Activated B cell treated with CpG ODN at 0.5 μM for 24 hours (primary cell): ENCODE data around the gene DEFB131B. TPM values are rescaled to one million over a fixed set of nuclear protein-coding genes. Genes with fewer than 3 reads are reported as not detected.
"Not testable (repeated sequence)": the region's sequence is repeated elsewhere in the genome, so short reads cannot be mapped to it uniquely, and the experiment has no call there.

Experiments
- ATAC-seq: fragments of 200-7000 bp; cut with Tn5 transposase; one replicate; pipeline ENCODE4 v1.10.0; 2021; ENCODE audit warnings: low read depth, mild to moderate bottlenecking, moderate library complexity
- CTCF ChIA-PET: fragments of 350-600 bp; sonication (Branson Sonifier 250); formaldehyde crosslinking; loops from one replicate; lab custom pipeline; 2021; ENCODE audit warnings: antibody characterized with exemption; lab: Charles Lee
- POLR2A ChIA-PET: fragments of 350-600 bp; sonication (Branson Sonifier 250); formaldehyde crosslinking; loops from one replicate; lab custom pipeline; 2021; ENCODE audit warnings: antibody characterized with exemption; lab: Charles Lee
- DNase-seq: peaks from one replicate; pipeline ENCODE4 v3.0.0; 2022
- H3K27ac Mint-ChIP-seq: one replicate; pipeline ENCODE4 v1.8.0; 2020; ENCODE audit warnings: mixed read lengths
- H3K27me3 Mint-ChIP-seq: one replicate; pipeline ENCODE4 v1.8.0; 2021; ENCODE audit warnings: mixed read lengths
- H3K36me3 Mint-ChIP-seq: one replicate; pipeline ENCODE4 v1.8.0; 2021; ENCODE audit warnings: low read depth, mixed read lengths
- H3K4me1 Mint-ChIP-seq: one replicate; pipeline ENCODE4 v1.8.0; 2021; ENCODE audit warnings: mixed read lengths
- H3K4me3 Mint-ChIP-seq: one replicate; pipeline ENCODE4 v1.8.0; 2020; ENCODE audit warnings: mild to moderate bottlenecking, mixed read lengths
- H3K9me3 Mint-ChIP-seq: one replicate; pipeline ENCODE4 v1.8.0; 2020; ENCODE audit warnings: mixed read lengths
- CTCF ChIP-seq: fragments of 200-600 bp; IDR thresholded peaks from one replicate; pipeline ENCODE4 v1.8.0; 2022; ENCODE audit warnings: antibody characterized with exemption, mild to moderate bottlenecking
- intact Hi-C: fragments of 100-400 bp; cut with micrococcal nuclease; formaldehyde crosslinking; loops from one replicate; pipeline ENCODE4 v1.15.1; 2024
- total RNA-seq: library from RNA; stranded (reverse); gene quantifications from 2 replicates; pipeline ENCODE4 v1.2.3, GENCODE V29; 2022

Gene DEFB131B
- total RNA-seq, 1 donor from 2014 or later = not detected

DNA sequence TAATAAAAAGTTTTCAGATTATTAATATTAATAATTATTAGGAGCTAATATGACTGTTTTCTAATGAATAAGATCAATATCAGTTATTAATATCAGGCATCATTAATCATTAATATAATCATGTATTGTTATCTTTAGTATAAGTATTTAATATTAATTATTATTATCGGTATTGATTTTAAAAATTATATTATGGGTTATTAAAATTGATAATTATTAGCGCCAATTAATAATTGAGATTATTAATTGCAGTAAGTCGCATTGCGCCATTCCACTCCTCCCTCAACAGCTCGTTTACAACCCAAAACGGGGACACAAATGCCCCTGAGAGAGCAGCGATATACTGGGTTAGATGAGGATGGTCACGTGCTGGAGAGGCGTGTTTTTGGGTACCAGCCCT lies 30.0 kb downstream of the DEFB131B start:
- no peak for TF ChIP-seq CTCF
- intact Hi-C loops = no loop called here
- no peak for ATAC-seq
- no peak overlapping the region for H3K4me3 Mint-ChIP-seq
- H3K27ac Mint-ChIP-seq = no peak overlapping the region
- ChIA-PET POLR2A (interaction anchor here (1.2 kb wide), 1 partner anchor 20 kb away, joined by 4 read pairs; the partner anchor contains the start of genes RNF121 and XNDC1N), CTCF (no interaction called here)
- peaks cover 49% of the 10 kb centered on the region for H3K36me3 Mint-ChIP-seq
- DNase-seq = no peak
- no peaks in the 10 kb centered on the region for H3K27me3 Mint-ChIP-seq
- H3K4me1 Mint-ChIP-seq = peaks cover 8% of the 10 kb centered on the region
- H3K9me3 Mint-ChIP-seq = no peaks in the 10 kb centered on the region

GRCh38 chr11:71910775-71911174 lies 32.5 kb downstream of the DEFB131B start:
- ATAC-seq, H3K4me3 Mint-ChIP-seq, DNase-seq, H3K27ac Mint-ChIP-seq, POLR2A ChIA-PET, H3K9me3 Mint-ChIP-seq, H3K27me3 Mint-ChIP-seq, H3K4me1 Mint-ChIP-seq: not testable (repeated sequence)
- intact Hi-C loops = loop anchor here (2.0 kb wide), 1 partner anchor 180 kb away; no protein-coding TSS in a partner anchor
- peaks cover 59% of the 10 kb centered on the region for H3K36me3 Mint-ChIP-seq
- CTCF ChIA-PET = interaction anchor here (1.3 kb wide), 1 partner anchor 105 kb away, joined by 3 read pairs; no protein-coding TSS in a partner anchor

DNA sequence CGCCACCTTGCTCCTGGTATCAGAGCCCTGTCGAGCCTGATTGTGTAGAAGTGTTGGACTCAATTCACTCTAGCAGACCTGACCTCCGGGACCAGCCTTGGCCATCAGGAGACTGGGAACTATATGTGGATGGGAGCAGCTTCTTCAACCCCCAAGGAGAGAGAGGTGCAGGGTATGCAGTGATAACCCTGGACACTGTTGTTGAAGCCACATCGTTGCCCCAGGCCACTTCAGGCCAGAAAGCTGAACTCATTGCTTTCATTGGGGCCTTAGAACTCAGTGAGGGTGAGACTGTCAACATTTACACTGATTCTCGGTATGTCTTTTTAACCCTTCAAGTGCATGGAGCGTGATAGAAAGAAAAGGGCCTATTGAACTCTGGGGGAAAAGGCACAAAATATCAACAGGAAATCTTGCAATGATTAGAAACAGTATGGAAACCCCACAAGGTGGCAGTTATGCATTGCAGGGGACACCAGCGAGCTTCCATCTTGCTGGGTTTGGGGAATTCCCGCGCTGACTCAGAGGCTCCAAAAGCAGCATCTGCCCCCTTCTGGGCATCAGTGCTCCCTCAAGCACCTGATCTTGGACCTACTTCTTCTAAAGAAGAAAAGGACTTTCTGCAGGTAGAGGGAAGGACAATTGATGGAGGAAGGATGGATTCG lies 33.2 kb downstream of the DEFB131B start:
- ChIA-PET CTCF (interaction anchor here (0.6 to 1.3 kb wide), 5 partner anchors 17 to 232 kb away, joined by 3 to 4 read pairs (median 4); partner anchors contain the start of genes IL18BP, RNF121 and XNDC1N), POLR2A (interaction anchor here (0.6 to 0.9 kb wide), 2 partner anchors 16 to 62 kb away, joined by 3 to 7 read pairs; partner anchors contain the start of gene XNDC1N)
- DNase-seq = peak; percentile 32
- H3K4me3 Mint-ChIP-seq, H3K4me1 Mint-ChIP-seq, H3K9me3 Mint-ChIP-seq, ATAC-seq, H3K27me3 Mint-ChIP-seq: not testable (repeated sequence)
- H3K27ac Mint-ChIP-seq = peak overlapping the region; percentile 32
- H3K36me3 Mint-ChIP-seq = peaks cover 62% of the 10 kb centered on the region
- intact Hi-C loops = loop anchor here (2.0 kb wide), 1 partner anchor 179 kb away; no protein-coding TSS in a partner anchor

- intact Hi-C loops = loop anchor here (2.0 kb wide), 1 partner anchor 179 kb away; no protein-coding TSS in a partner anchor
- peaks cover 60% of the 10 kb centered on the region for H3K36me3 Mint-ChIP-seq
- H3K9me3 Mint-ChIP-seq, ATAC-seq, H3K27me3 Mint-ChIP-seq, H3K4me3 Mint-ChIP-seq, H3K27ac Mint-ChIP-seq, H3K4me1 Mint-ChIP-seq, DNase-seq: not testable (repeated sequence)
- ChIA-PET POLR2A (interaction anchor here (0.9 kb wide), 1 partner anchor 16 kb away, joined by 7 read pairs; the partner anchor contains the start of gene XNDC1N), CTCF (interaction anchor here (0.8 to 1.3 kb wide), 4 partner anchors 17 to 232 kb away, joined by 3 to 4 read pairs (median 4); partner anchors contain the start of genes IL18BP and RNF121)
These were observed 33.7 kb downstream of the DEFB131B start for GRCh38 chr11:71911986-71912340.

DNA sequence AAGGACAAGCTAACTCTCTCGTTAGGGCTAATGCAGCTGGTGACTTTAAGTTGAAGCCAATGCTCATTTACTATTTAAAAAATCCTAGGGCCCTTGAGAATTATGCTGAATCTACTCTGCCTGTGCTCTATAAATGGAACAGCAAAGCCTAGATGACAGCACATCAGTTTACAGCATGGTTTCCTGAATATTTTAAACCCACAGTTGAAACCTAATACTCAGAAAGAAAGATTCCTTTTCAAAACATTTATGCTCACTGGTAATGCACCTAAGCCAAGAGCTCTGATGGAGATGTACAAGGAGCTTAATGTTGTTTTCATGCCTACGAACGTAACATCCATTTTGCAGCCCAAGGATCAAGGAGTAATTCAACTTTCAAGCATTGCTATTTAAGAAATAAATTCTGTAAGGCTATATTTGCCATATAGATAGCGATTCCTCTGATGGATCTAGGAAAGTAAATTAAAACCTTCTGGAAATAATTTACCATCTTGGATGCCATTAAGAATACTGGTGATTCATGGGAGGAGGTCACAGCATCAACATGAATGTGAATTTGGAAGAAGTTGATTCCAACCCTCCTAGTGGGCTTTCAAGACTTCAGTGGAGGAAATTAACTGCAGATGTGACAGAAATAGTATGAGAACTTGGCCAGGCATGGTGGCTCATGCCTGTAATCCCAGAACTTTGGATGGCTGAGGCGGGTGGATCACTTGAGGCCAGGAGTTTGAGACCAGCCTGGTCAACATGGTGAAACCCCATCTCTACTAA lies 35.7 kb downstream of the DEFB131B start:
- intact Hi-C loops = no loop called here
- no peak for ATAC-seq
- Mint-ChIP-seq H3K27me3 (no peaks in the 10 kb centered on the region), H3K4me1 (peaks cover 8% of the 10 kb centered on the region), H3K27ac (no peak overlapping the region), H3K4me3 (no peak overlapping the region), H3K9me3 (no peaks in the 10 kb centered on the region), H3K36me3 (peaks cover 69% of the 10 kb centered on the region)
- DNase-seq = no peak
- CTCF ChIA-PET = no interaction called here
- POLR2A ChIA-PET = no interaction called here
- no peak for TF ChIP-seq CTCF

- DNase-seq = no peak
- no peak for ATAC-seq
- Mint-ChIP-seq H3K4me3 (no peak overlapping the region), H3K9me3 (no peaks in the 10 kb centered on the region), H3K4me1 (peaks cover 8% of the 10 kb centered on the region), H3K27ac (no peak overlapping the region), H3K36me3 (peaks cover 69% of the 10 kb centered on the region), H3K27me3 (no peaks in the 10 kb centered on the region)
- ChIA-PET POLR2A (no interaction called here), CTCF (no interaction called here)
- intact Hi-C loops = no loop called here
- no peak for TF ChIP-seq CTCF
These were observed 36.5 kb downstream of the DEFB131B start for GRCh38 chr11:71914617-71915189.
